Measurements from ENCODE around the gene TGIF1.
"Not testable (repeated sequence)": the region's sequence is repeated elsewhere in the genome, so short reads cannot be mapped to it uniquely, and the experiment has no call there.

Gene TGIF1

GRCh38 chr18:3450012-3450798 is at the start of gene TGIF1:
Gene TGIF1 (plus strand): TSS chr18:3450172. CDS start chr18:3450490, 318 bp downstream.
- peak; percentile 73 for DNase-seq

GRCh38 chr18:3400567-3401296 is 49.2 kb upstream of the TGIF1 start:
- no peak for DNase-seq

DNA sequence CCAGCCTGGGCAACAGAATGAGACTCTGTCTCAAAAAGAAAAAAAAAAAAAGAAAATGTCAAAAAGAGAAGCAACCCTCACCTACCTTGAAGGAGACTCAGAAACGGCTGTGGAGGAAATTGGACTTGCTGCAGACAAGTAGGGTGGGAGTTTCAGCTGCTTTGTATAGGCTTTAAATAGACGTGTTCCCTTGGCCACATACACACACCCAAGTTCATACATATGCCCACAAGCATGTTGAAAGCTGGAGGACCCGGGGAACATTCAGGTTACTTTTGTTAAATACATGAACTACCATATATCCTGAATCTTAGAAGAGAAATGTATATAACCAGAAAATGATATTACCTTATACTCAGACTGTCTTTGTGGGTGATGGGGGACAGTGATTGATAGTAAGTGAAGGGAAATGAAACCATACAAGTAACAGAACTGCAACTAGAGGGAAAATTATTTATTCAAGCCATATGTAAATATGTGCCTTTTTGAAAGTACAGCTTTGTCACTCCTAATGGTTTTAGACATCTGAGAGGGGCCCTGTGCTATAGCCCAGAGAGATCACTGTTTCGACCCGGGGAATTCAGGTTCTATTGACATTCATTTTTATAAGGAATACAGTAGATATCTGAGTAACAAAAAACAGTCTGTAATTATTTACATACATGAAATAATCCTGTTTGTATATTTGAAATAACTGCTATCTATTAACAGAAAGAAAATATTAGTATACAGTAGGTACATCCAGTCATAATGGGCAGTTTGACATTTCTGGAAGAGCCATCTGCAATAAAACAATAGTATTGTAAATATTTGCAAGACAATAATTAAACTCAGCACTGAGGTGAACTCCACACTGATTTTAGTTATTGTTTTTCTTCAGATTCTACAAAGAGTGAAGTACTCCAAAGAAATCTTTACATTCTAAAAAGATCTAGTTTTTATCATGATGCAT is 48.0 kb upstream of the TGIF1 start:
- DNase-seq = no peak

DNA sequence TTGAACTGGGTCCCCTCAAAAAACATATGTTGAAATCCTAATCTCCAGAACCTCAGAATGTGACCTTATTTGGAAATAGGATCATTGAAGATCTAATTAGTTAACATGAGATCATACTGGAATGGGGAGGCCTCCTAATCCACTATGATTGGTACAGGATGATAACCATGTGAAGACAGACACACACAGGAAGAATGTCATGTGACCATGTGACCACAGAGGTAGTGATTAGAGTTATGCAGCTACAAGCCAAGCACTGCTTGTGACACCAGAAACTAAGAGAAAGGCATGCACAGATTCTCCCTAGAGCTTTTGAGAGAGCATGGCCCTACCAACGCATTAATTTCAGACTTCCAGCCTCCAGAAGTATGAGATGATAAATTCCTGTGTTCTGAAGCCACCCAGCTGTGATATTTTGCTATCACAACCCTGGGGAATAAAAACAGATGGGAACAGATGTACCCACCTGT is 47.0 kb upstream of the TGIF1 start:
- DNase-seq = no peak

GRCh38 chr18:3405713-3406112 is 44.3 kb upstream of the TGIF1 start:
- DNase-seq = no peak

- no peak for DNase-seq
Observed at GRCh38 chr18:3408107-3408506, 41.9 kb upstream of the TGIF1 start.

- peak in 1 of 2 experiments; percentile 13 for DNase-seq
Observed at GRCh38 chr18:3409811-3410210, 40.2 kb upstream of the TGIF1 start.

- DNase-seq = peak; percentile 16 to 32
Observed at GRCh38 chr18:3410273-3410672, 39.7 kb upstream of the TGIF1 start.

GRCh38 chr18:3410876-3411275 is 39.1 kb upstream of the TGIF1 start:
- not testable (repeated sequence) for DNase-seq

GRCh38 chr18:3411327-3411726 is 38.6 kb upstream of the TGIF1 start:
- DNase-seq = no peak

- no peak for DNase-seq
Observed at GRCh38 chr18:3411854-3412268, 38.1 kb upstream of the TGIF1 start.

DNA sequence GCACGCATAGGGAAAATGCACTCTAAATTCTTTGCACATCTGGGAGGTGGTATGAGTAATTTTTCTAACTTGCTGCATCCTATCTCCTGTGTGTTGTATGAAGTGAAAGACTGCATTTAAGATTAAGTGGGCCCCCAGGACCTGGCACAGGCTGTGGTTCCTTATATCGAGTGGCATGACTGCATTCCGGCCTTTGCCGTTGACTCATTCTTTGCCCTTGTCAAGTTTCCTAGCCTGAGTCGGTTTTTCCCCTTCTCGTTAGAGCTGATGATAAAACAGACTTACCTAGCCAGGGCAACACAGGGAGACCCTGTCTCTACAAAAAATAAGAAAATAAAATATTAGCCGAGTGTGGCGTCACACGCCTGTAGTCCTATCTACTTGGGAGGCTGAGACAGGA is 37.4 kb upstream of the TGIF1 start:
- not testable (repeated sequence) for DNase-seq

DNA sequence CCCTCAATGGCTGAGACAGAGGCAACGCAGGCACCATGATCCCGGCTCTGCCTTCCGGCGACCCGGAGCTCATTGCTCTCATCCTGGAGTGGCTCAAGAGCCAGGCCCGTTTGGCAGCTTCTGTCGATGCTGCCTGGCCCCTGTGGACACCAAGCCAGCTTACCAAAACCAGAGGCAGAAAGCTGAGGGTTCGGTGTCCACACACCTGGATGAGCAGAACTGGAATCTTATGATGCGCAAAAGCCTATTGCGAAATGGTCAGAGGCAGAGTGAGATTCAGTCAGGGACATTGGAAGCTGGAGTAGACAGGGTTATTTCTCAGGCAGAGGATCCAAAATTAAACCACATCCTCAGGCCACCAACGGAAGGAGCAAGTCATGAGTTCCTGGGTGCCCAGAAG is 34.9 kb upstream of the TGIF1 start:
- no peak for DNase-seq

DNA sequence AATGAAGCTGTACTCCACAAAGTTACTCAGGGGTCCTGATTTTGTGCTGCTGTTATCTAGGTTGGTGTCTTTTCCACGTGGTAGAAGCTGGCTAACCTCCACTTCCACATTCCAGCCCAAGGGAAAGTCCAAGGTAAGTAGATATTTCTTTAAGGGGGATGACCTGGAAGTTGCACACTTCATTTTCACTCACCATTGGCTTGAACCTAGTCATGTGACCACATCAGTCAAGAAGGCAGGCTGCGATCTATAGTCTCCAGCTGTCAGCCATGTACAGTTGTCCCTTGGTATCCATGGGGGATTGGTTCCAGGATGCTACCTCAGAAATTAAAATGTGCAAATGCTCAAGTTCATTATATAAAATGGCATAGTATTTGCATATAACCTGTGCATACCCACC is 31.9 kb upstream of the TGIF1 start:
- no peak for DNase-seq

- DNase-seq = no peak
Observed at GRCh38 chr18:3420919-3421279, 29.1 kb upstream of the TGIF1 start.

DNA sequence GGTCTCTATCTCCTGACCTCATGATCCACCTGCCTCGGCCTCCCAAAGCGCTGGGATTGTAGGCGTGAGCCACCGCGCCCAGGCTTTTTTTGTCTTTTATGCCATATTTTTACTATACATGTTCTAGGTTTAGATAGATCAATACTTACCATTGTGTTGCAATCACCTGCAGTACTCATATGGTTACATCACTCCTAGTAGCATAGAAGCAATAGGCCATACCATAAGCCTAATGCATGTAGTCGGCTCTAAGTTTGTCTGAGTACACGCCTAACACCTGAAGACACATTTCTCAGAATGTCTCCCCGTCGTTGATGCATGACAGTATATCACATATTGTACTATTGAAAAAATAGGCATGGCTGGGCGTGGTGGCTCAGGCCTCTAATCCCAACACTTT is 27.1 kb upstream of the TGIF1 start:
- no peak for DNase-seq

DNA sequence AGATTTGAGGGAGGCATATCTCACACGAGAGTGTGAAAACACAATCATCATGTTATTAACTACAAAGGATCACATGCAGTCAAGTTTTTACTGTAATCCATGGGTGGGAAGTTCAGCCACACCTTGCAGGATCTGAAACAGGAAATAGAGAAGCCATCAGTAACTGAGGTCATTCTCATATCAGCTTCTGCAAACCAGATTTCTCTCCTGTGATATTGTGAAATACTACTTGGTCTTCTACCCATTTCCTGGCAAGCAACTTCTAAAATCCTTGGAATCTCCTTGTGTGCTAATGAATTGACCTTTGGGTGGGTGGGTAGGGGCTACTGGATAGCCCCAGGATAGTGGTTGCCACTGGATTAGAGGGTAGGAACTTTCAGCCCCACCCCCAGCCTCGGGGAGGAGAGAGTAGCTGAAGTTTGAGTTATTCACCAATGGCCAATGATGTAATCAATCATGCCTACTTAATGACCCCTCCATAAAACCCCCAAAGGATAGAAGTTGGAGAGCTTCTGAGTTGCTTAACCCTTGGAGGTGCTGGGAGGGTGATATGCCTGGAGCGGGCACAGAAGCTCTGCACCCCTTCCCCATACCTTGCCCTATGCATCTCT is 25.6 kb upstream of the TGIF1 start:
- no peak for DNase-seq

DNA sequence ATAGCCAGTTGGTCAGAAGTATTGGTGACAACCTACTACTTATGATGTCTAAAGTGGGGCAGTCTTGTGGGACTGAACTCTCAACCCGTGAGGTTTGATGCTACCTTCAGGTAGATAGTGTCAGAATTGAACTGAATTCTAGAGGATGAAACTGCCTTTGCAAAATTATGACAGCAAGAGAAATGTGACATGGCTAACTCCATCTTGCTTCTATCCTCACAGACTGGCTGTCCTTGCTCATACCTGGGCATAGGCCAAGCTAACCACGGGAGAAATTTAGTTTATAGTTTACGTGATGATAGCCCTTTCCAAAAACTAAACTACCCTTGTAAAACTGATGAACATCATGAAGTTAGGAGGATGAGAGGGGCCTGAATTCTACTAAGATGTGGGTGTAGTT is 24.9 kb upstream of the TGIF1 start:
- DNase-seq = no peak

GRCh38 chr18:3425446-3425845 is 24.5 kb upstream of the TGIF1 start:
- no peak for DNase-seq

DNA sequence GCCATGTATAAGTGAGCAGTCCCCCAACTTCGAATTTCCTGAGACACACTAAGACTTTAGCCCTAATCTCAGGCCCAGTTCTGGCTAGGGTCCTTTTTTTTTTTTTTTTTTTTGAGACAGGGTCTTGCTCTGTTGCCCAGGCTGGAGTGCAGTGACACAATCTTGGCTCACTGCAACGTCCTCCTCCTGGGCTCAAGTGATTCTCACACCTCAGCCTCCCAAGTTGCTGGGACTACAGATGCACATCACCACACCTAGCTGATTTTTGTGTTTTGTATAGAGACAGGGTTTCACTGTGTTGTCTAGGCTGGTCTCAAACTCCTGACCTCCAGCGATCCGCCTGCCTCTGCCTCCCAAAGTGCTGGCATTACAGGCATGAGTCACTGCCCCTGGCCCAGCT is 23.9 kb upstream of the TGIF1 start:
- no peak for DNase-seq

DNA sequence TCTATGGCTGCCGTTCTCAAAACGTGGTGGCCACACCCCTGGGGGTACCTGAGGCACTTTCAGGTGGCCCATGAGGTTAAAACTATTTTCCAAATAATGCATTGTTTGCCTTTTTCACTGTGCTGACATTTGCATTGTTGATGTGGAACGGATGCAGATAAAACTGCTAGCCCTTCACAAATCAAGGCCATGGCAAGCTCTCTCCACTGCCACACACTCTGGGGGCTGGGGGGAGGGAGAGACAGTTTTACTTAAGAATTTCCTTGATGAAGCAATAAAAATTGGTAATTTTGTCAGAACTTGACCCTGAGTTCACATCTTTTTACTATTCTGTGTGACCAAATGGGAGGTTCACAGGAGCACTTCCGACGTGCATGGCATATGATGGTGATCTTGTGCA is 22.0 kb upstream of the TGIF1 start:
- DNase-seq = no peak

- no peak for DNase-seq
Observed at GRCh38 chr18:3429121-3429520, 20.9 kb upstream of the TGIF1 start.

DNA sequence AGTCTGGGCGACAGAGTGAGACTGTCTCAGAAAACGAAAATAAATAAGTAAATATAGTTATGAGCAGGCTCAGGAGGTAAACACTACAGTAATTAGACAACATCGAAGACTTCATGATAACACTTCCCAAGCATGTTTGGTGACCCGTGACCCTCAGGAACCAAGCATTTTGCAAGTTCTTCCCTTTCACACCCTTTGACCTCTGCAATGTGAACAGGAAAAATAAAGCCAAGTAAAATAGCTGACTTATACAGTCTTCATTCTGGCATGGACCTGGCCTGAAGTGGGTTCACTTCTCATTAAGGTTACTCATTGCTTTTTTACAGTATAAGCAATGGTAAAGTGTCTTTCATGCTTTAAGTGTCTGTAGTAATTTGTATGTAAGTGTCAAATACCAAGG is 15.3 kb upstream of the TGIF1 start:
- DNase-seq = no peak
